Measurements from ENCODE around the gene MAOA.
"Not testable (repeated sequence)": the region's sequence is repeated elsewhere in the genome, so short reads cannot be mapped to it uniquely, and the experiment has no call there.

Gene MAOA

DNA sequence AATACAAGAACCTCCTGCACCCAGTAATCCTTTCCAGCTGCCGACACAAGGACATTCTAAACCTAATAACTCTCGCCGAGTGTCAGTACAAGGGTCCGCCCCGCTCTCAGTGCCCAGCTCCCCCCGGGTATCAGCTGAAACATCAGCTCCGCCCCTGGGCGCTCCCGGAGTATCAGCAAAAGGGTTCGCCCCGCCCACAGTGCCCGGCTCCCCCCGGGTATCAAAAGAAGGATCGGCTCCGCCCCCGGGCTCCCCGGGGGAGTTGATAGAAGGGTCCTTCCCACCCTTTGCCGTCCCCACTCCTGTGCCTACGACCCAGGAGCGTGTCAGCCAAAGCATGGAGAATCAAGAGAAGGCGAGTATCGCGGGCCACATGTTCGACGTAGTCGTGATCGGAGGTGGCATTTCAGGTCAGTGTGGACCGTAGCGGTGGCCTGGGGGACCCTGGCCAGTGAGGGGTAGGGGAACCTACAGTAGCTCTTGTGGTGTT, at the start of gene MAOA:
Gene MAOA, plus strand, starts transcription at position 295 of the 490 bp plus-strand sequence. Its CDS starts 43 bp downstream, at position 338.
- no peak for DNase-seq (ENCODE audit: low spot score)

DNA sequence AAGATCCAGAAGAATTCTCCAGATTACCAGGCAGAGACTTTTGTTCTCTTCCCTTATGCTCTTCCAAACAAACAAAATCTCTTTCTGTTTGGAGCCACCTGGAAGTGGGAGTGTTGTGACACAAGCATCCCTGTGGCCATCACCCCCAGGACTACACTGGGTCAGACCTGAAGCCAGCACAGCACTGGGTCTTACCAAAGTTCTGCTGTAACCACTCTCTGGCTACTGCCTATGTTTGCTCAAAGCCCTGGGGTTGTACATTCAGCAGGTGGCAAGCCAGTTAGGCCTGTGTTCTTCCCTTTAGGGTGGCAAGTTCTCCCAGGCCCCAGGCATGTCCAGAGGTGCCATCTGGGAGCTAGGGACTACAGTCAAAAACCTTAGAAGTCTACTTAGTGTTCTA, 43.7 kb upstream of the MAOA start:
- no peak for DNase-seq (ENCODE audit: low spot score)

DNA sequence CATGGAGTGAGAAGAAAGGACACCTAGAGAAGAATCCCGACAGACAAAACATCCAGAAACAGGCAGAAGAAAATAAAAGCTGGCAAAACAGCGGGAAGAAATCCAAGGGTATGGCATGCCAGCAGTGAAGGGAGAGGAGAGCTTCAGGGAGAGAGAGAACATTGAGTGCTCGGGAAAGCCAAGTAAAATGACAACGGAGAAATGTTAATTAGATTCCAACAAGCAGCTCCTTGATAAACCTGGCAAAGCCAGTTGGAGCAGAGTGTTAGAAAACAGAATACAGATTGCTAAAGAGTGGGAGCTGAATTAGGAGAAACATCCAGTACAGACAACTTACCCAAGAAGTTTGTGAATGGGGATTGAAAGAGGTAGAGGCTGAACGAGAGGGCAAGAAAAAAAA, 40.4 kb upstream of the MAOA start:
- DNase-seq (ENCODE audit: low spot score), result no peak

DNA sequence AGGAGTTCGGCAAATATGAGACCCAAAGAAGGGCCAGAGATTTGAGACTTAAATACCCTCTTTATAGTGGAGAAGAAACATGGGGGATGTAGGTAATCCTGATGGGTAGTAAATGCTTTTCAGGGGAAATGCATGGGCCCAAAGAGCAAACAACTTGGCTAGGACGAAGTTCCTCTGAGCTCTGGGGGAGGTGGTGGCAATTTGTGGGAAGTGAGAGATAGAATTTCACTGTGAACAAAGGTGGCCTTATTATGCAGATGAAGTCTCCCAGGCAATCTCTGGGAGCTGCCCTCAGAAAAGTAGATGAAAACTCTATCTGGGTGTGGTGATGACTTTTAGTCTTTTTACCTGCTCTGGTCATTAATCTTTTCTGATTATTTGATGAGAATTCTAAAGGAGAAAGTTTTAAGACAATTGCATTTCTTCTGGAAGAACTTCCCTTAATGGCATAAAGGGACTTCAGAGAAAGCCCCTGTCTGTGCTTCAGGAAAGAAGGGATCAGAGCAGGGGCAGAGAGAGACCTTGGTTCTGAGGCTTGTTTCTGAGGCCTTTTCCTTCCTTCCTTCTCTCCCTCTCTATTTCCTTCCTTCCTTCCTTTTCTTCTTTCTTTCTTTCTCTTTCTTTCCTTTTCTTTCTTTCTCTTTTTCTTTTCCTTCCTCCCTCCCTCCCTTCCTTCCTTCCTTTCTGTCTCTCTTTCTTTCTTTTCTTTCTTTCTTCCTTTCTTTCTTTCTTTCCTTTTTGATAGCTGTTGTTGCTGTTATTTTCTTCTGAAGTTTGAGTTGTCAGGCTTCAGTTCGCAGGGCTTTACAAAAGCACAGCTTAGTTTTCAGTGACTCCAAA, 37.5 kb upstream of the MAOA start:
- DNase-seq (ENCODE audit: low spot score), result no peak

- not testable (repeated sequence) for DNase-seq (ENCODE audit: low spot score)
These were observed 36.2 kb upstream of the MAOA start for GRCh38 chrX:43619861-43620260.

DNA sequence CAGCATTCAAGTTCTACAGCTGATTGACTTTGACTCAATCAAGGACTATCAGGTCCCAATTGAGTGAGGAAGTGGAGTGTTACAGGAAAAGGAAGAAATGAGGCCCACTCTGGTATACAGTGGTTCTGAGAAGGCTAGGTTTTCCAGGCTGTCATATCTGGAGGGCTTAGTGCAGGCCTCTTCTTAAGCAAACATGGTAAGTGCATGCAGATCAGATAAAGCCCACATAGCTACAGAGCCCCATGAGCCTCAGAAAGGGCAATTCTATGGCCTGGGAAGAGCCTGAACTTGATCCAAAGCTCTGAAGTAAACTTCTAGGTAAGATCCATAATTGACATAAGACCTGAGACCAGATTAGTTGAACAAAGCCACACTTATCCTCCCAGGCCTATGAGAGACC, 29.0 kb upstream of the MAOA start:
- DNase-seq (ENCODE audit: low spot score), result no peak

DNA sequence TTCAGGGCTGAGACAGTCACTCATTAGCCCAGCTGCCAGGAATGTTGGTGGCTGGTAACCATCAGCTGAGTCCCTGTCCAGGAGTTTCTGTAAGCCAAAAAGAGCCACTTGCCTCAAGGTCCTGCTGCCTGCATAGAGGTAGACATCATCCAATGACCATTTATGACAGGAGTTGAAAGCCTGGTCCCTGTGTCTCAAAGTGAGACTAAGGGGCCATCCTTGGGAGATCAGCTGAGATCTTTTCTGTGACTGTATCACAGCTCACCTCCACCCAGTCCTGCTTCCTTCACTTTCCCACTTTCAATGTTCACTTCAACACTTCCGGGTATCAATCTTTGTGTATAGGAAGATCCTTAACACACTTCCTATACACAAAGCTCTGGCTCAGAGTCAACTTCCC, 28.4 kb upstream of the MAOA start:
- DNase-seq (ENCODE audit: low spot score), result no peak

GRCh38 chrX:43629229-43629628, 26.9 kb upstream of the MAOA start:
- DNase-seq (ENCODE audit: low spot score), result no peak

DNA sequence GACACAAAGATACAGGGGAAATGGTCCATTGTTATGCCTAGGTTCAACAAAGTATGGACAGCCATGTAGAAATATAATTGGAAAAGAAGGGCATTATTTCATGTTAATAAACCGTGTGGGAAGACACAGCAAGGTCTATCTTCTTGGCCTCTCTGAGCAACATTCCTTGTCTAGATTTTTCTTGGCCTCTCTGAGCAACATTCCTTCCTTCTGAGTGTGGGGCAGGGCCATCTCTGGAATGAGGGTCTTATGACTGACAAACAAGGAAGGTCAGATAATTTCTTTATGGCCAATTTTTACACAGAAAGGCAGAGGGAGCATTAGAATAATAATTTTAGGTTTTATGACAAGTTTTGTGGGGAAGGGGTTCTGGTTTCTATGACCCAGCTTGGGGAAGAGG, 24.3 kb upstream of the MAOA start:
- no peak for DNase-seq (ENCODE audit: low spot score)

DNA sequence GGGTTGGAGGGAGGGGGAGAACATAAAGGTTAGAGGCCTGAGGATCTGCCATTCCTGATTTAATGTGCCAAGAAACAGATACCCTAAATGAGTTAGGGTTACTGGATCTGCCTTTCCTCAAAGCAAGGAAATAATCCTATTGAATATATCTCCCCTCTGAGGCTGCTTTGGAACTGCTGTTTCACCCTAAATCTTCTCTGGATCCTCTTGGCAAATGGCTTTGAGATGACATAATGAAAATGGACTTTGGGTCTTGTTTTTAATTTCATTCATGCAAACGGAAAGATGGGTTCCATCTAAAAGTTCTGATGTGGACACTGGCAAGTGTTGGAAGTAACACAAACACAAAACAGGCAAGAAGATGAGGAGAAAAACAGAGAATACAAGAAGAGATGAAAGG, 23.0 kb upstream of the MAOA start:
- DNase-seq (ENCODE audit: low spot score), result no peak

- DNase-seq (ENCODE audit: low spot score), result no peak
These were observed 22.3 kb upstream of the MAOA start for GRCh38 chrX:43633757-43634156.

- DNase-seq (ENCODE audit: low spot score), result no peak
These were observed 15.6 kb upstream of the MAOA start for GRCh38 chrX:43640482-43640881.

- DNase-seq (ENCODE audit: low spot score), result no peak
These were observed 14.4 kb upstream of the MAOA start for GRCh38 chrX:43641691-43642090.

DNA sequence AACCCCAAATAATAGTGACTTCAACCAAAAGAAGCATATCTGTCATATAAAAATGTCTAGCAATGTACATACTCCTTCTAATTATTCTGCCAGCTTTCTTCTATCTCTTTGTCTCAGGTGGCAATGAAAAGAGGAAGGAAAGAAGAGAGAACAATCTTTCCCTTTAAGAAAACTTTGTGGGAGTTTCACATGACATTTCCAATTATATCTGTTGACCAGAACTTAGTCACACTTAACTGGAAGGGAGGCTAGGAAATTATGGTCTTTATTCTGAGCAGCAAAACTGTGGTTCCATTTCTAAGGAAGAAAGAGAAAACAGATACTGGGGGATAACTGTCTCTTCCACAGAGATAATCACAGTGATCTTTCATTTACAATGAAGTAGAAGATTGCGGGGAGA, 12.9 kb upstream of the MAOA start:
- no peak for DNase-seq (ENCODE audit: low spot score)

- DNase-seq (ENCODE audit: low spot score), result no peak
These were observed 12.4 kb upstream of the MAOA start for GRCh38 chrX:43643662-43644061.

- DNase-seq (ENCODE audit: low spot score), result peak; percentile 1
These were observed 11.9 kb upstream of the MAOA start for GRCh38 chrX:43644124-43644701.

GRCh38 chrX:43646800-43647199, 9.3 kb upstream of the MAOA start:
- DNase-seq (ENCODE audit: low spot score), result no peak

- DNase-seq (ENCODE audit: low spot score), result peak; percentile 93
These were observed 1.5 kb upstream of the MAOA start for GRCh38 chrX:43654431-43655150.

DNA sequence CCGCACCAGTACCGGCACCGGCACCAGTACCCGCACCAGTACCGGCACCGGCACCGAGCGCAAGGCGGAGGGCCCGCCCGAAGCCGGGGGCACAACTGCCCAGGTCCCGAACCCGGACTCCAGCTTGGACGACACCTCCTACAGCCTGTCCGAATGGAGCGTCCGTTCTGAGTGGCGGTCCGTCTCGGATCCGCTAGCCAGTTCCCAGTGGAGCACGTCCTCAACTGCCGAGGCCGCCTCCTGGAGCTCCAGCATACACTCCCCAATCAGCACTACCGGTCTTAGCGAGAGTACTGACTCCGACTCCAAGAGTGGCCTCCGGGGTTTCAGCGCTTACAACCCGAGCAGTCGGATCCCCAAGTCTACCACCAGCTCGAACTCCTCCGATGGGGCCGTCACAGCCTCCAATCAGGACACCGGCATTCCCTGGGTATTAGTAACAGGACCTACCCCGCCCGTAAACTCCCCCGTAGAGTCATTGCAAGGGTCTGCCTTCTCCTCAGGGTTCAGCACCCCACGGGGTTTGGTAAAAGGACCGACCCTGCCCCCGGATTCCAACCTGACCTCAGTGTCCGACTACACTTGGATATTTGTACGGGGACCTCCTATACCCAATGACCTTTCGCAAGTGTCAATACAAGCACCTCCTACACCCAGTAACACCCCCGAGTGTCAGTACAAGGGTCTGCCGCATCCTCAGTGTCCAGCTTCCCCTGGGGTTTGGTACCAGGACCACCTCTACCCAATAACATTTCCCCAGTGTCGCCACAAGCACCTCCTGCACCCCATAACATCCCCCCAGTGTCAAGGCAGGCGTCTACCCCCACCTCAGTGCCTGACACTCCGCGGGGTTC, 721 bp upstream of the MAOA start:
- DNase-seq (ENCODE audit: low spot score), result peak; percentile 19

DNA sequence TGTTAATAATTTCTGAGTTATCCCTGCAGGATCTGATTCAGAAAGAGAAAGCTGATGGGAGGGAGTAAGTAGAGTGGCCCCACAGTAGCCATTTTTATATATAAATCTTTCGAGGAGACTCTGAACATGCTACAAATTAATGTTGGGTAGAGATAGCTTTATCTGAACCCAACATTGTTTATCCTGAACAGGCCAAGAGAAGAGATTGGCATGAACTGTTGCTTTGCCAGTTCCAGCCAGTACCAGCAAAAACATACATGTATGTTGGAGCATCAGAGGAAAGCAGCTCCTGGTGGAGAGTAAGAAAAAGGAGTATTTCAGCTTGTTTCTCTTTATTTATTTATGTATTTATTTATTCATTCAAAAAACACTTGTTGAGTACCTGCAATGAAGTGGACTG, 1.6 kb downstream of the MAOA start:
- DNase-seq (ENCODE audit: low spot score), result no peak

- DNase-seq (ENCODE audit: low spot score), result no peak
These were observed 5.6 kb downstream of the MAOA start for GRCh38 chrX:43661521-43662240.
